Heart right ventricle (tissue), 16 donors: Measurements from ENCODE around the gene PDZD2. TPM values are rescaled to one million over a fixed set of nuclear protein-coding genes. Genes with fewer than 3 reads are reported as not detected.

Experiments used
- ATAC-seq, 8 donors: fragments of 200-7000 bp; cut with Tn5 transposase; one replicate each; pipeline ENCODE4 v1.9.1; 2020; ENCODE audit warnings: mild to moderate bottlenecking in 8 of 8, moderate library complexity in 8 of 8, moderate number of reproducible peaks in 1 of 8
- DNase-seq, 2 donors: peaks; one replicate each; pipeline ENCODE4 v3.0.0-alpha.2; 2020
- H3K27ac ChIP-seq, 10 donors: fragments of 200-600 bp; sonication (generic) in 2 of 10; one replicate each; pipeline versions ENCODE4 v1.5.0 to v1.8.0; 2020 to 2022; ENCODE audit warnings: mild to moderate bottlenecking in 3 of 10
- H3K27me3 ChIP-seq, 7 donors: fragments of 200-600 bp; one replicate each; pipeline ENCODE4 v1.8.0; 2021 to 2022; ENCODE audit warnings: mild to moderate bottlenecking in 2 of 7
- H3K36me3 ChIP-seq, 9 donors: fragments of 200-600 bp; sonication (generic) in 1 of 9; one replicate each; pipeline versions ENCODE4 v1.5.0 to v1.8.0; 2020 to 2022; ENCODE audit warnings: mild to moderate bottlenecking in 2 of 9
- H3K4me1 ChIP-seq, 9 donors: fragments of 200-600 bp; sonication (generic) in 1 of 9; one replicate each; pipeline versions ENCODE4 v1.5.0 to v1.8.0; 2020 to 2022; ENCODE audit warnings: mild to moderate bottlenecking in 4 of 9
- H3K4me3 ChIP-seq, 10 donors: fragments of 200-600 bp; sonication (generic) in 2 of 10; one replicate each; pipeline versions ENCODE4 v1.5.0 to v1.8.0; 2020 to 2022; ENCODE audit warnings: mild to moderate bottlenecking in 7 of 10, moderate library complexity in 2 of 10
- H3K9me3 ChIP-seq, 11 donors: fragments of 200-600 bp in 10 of 11; sonication (generic) in 2 of 11; one replicate each; pipeline versions ENCODE4 v1.5.0 to v1.8.0; 2013 to 2022; ENCODE audit warnings: mild to moderate bottlenecking in 2 of 11, control low read depth in 1 of 11, moderate library complexity in 1 of 11
- WGBS, 2 donors: extraction: QIAGEN DNeasy Blood & Tissue Kit; methylation state at CpG; one replicate each; pipeline ENCODE4 v1.1.7; 2013; ENCODE audit warnings: inconsistent platforms in 1 of 2; 5-methylcytosine and 5-hydroxymethylcytosine counted together
- intact Hi-C, 10 donors: fragments of 100-400 bp; cut with DNase I; formaldehyde crosslinking; loops; one replicate each; pipeline versions ENCODE4 v1.11.1 to v1.14.2; 2022
- polyA plus RNA-seq, 2 donors: library from polyadenylated mRNA; stranded (reverse); fragments of 200-250 nt; gene quantifications; one replicate each; pipeline ENCODE4 v1.2.3, GENCODE V29; 2013
- total RNA-seq, 10 donors: library from RNA; stranded (reverse); fragmentation: NEBNext Ultra II Directional in 3 of 10; extraction: Animal tissue kit (Norgen Biotek cat#: 25700) in 3 of 10; gene quantifications; one replicate each; pipeline versions ENCODE4 v1.2.1 to v1.2.4, GENCODE V29; 2021 to 2023
- TF ChIP-seq, protein P1 (sequence below), 9 donors: fragments of 200-600 bp; sonication (generic) in 2 of 9; IDR thresholded peaks; one replicate each; pipeline versions ENCODE4 v1.5.0 to v1.8.0; 2021 to 2022; ENCODE audit warnings: antibody characterized with exemption in 9 of 9, mild to moderate bottlenecking in 5 of 9, moderate library complexity in 1 of 9
- donor health status: Arrhythmogenic right ventricular cardiomyopathy.
- donor health status: ischemic (EF 13 %, LVEDD 7.1; RV severe dilation, severe dysfunction).
- donor health status: healthy with polysubstance abuse.
- donor health status: DM: no; HTN: yes; CAD: no.
- donor health status: DM: no; HTN: no; CAD: no.
- donor health status: ischemic (EF 25% LVEDD 6.9; RV normal size, moderate dysfunction).
- donor health status: ischemic (EF 25% LVEDD 5.7; RV mildly dilated, moderate dysfunction).
- donor health status: healthy.
- donor health status: DM: yes; HTN: yes; CAD: no.
- donor health status: Ischemic cardiomyopathy.
- donor health status: ischemic (EF 35%, LVEDD 5.7; RV mildly dilated, moderate dysfunction).
- donor health status: nonischemic (EF 11% LVEDD 7.7; RV severe dilation, severe dysfunction).
- donor health status: DM: yes; HTN: yes; CAD: no.
- donor health status: PGD.
- donor health status: ischemic (EF 29% LVEDD 5.4; RV normal size, mild dysfunction).
- donor health status: nonischemic (EF 23%, LVEDD 6.1; RV moderate dilation, normal function).

PDZD2 gene
- total and polyA plus RNA-seq, 12 donors = 9.0 to 117 (median 82.5) TPM

DNA sequence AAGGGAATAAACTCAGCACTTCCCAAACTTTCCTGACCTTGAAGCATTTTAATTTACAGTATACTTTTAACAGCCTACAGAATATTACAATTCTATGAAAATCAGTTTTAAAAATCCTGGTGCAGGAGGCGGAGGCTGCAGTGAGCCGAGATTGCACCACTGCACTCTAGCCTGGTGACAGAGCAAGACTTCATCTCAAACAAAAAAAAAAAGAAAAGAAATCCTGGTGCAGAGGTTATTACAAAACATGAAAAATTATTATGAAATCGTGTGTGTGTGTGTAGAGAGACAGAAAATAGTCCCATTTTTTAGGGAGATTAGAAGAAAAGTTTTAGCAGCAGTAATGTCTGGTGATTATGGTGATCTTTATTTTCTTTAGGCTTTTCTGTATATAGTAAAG, 508.3 kb downstream of the PDZD2 start:
- H3K36me3 ChIP-seq = peaks cover 0 to 12% (median 0%) of the 10 kb centered on the region in 9 donors
- peaks cover 21 to 87% (median 80%) of the 10 kb centered on the region in 9 donors for H3K4me1 ChIP-seq
- WGBS, 2 donors = 61 to 63% methylated on average over 3 of the region's 3 CpGs
- peak in 1 of 8 donors; percentile 27 for ATAC-seq
- H3K4me3 ChIP-seq = no peak overlapping the region
- intact Hi-C loops = no loop called here
- no peak overlapping the region for H3K27ac ChIP-seq
- H3K27me3 ChIP-seq = no peaks in the 10 kb centered on the region
- H3K9me3 ChIP-seq = no peaks in the 10 kb centered on the region
- DNase-seq = no peak
- TF ChIP-seq, protein P1, sequence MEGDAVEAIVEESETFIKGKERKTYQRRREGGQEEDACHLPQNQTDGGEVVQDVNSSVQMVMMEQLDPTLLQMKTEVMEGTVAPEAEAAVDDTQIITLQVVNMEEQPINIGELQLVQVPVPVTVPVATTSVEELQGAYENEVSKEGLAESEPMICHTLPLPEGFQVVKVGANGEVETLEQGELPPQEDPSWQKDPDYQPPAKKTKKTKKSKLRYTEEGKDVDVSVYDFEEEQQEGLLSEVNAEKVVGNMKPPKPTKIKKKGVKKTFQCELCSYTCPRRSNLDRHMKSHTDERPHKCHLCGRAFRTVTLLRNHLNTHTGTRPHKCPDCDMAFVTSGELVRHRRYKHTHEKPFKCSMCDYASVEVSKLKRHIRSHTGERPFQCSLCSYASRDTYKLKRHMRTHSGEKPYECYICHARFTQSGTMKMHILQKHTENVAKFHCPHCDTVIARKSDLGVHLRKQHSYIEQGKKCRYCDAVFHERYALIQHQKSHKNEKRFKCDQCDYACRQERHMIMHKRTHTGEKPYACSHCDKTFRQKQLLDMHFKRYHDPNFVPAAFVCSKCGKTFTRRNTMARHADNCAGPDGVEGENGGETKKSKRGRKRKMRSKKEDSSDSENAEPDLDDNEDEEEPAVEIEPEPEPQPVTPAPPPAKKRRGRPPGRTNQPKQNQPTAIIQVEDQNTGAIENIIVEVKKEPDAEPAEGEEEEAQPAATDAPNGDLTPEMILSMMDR (IDR thresholded peaks at IDR 0.05) = no peak

DNA sequence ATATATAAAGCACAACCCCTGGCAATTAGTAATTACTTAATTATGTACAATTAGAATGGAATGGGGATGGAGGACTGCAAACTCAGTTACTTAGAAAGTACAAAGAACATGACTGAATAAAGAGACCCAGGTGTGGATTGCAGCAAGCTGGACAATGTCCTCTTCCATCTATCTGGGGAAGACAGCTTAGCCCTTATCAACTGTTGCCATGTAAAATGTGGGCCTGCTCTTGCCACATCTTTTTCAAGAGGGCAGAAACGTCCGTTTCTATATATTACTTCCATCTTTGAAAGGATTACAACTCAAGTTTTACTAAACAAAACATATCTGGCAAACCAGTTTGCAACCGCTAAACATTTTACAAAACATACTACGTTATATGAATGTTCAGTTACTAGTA, 509.0 kb downstream of the PDZD2 start:
- H3K4me3 ChIP-seq = no peak overlapping the region
- no peaks in the 10 kb centered on the region for H3K27me3 ChIP-seq
- H3K9me3 ChIP-seq = no peaks in the 10 kb centered on the region
- TF ChIP-seq, protein P1 (IDR thresholded peaks at IDR 0.05) = no peak
- WGBS, 2 donors = 69 to 73% methylated on average over 4 of the region's 4 CpGs
- H3K36me3 ChIP-seq = peaks cover 0 to 12% (median 0%) of the 10 kb centered on the region in 9 donors
- intact Hi-C loops = no loop called here
- DNase-seq = no peak
- no peak for ATAC-seq
- no peak overlapping the region for H3K27ac ChIP-seq
- H3K4me1 ChIP-seq = peaks cover 22 to 94% (median 85%) of the 10 kb centered on the region in 9 donors

DNA sequence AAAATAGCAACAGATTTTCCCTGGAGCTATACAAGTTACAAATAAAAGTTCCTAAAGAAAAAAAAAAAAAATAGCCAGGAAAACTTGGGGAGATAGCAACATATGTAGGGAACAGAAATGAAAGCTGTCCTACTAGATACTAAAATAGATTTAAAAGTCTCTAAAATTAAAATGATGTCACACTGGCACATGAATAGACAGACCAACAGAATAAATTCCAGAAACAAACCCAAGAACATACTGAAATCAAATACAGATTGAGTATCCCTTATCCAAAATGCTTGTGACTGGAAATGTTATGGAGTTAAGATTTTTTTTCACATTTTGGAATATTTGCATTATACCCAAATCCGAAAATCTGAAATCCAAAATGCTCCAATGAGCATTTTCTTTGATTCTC, 511.4 kb downstream of the PDZD2 start:
- DNase-seq (no peak), ATAC-seq (no peak)
- Histone ChIP-seq H3K4me3 (no peak overlapping the region), H3K9me3 (no peaks in the 10 kb centered on the region), H3K36me3 (peaks cover 0 to 8% (median 0%) of the 10 kb centered on the region in 9 donors), H3K4me1 (peaks cover 20 to 97% (median 84%) of the 10 kb centered on the region in 9 donors), H3K27ac (peak overlapping the region in 2 of 10 donors; percentile 36), H3K27me3 (no peaks in the 10 kb centered on the region)
- TF ChIP-seq, protein P1 (IDR thresholded peaks at IDR 0.05) = no peak
- WGBS, 2 donors = 91 to 93% methylated on average over 1 of the region's 1 CpG
- intact Hi-C loops = no loop called here

DNA sequence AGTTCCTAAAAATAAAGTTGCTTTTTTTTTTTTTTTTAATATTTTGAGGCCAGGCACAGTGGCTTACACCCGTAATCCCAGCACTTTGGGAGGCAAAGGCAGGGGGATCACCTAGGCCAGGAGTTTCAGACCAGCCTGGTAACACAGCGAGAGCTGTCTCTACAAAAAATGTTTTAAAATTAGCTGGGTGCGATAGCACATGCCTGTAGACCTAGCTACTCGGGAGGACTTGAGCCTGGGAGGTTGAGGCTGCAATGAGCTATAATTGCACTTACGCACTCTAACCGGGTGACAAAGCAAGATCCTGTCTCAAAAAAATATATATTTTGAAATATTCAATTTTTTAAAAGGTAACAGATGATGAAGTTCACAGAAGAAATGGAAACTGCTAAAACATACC, 512.3 kb downstream of the PDZD2 start:
- 51 to 65% methylated on average over 6 of the region's 6 CpGs for WGBS, 2 donors
- Histone ChIP-seq H3K36me3 (peaks cover 0 to 8% (median 0%) of the 10 kb centered on the region in 9 donors), H3K4me1 (peaks cover 15 to 90% (median 76%) of the 10 kb centered on the region in 9 donors), H3K27me3 (no peaks in the 10 kb centered on the region), H3K27ac (peak overlapping the region in 4 of 10 donors; percentile 12 to 36 (median 34)), H3K4me3 (no peak overlapping the region), H3K9me3 (no peaks in the 10 kb centered on the region)
- ATAC-seq (peak in 5 of 8 donors; percentile 49 to 71 (median 56)), DNase-seq (no peak)
- intact Hi-C loops = no loop called here
- TF ChIP-seq, protein P1 (IDR thresholded peaks at IDR 0.05) = no peak
